CD14-positive monocyte (primary cell): ENCODE results near the gene GRK1. TPM values are rescaled to one million over a fixed set of nuclear protein-coding genes. Genes with fewer than 3 reads are reported as not detected.
A peak's percentile ranks its signal among the peaks of the same experiment; 100 is the strongest.

Experiments
- DNase-seq, 3 donors: peaks; one replicate each; pipeline ENCODE4 v3.0.0-alpha.2; 2011 to 2022
- H2AFZ ChIP-seq: 2 replicates; pipeline ENCODE4 v1.6.0; 2012; ENCODE audit warnings: mild to moderate bottlenecking, low read depth, low read length, inconsistent platforms; ENCODE audit not compliant: insufficient read depth, poor library complexity, severe bottlenecking
- H3K27ac ChIP-seq, 2 donors: 1 replicate in 1 of 2; 2 replicates in 1 of 2; pipeline ENCODE4 v1.5.1; 2012 to 2013; ENCODE audit warnings: low read length in 2 of 2, control low read depth in 1 of 2, inconsistent platforms in 1 of 2, low read depth in 1 of 2, mild to moderate bottlenecking in 1 of 2
- H3K27me3 ChIP-seq, 2 donors: one replicate each; pipeline versions ENCODE4 v1.6.0 to v1.6.1; 2011 to 2013; ENCODE audit warnings: low read length in 2 of 2; ENCODE audit not compliant: control insufficient read depth in 2 of 2, insufficient read depth in 2 of 2
- H3K36me3 ChIP-seq, 2 donors: replicated peaks in 1 of 2; 1 replicate in 1 of 2; 2 replicates in 1 of 2; pipeline versions ENCODE4 v1.5.1 to v1.6.1; 2012 to 2013; ENCODE audit warnings: low read length in 2 of 2, control low read depth in 1 of 2, inconsistent platforms in 1 of 2, mild to moderate bottlenecking in 1 of 2; ENCODE audit not compliant: insufficient read depth in 2 of 2, control insufficient read depth in 1 of 2
- H3K4me1 ChIP-seq, 2 donors: 1 replicate in 1 of 2; 2 replicates in 1 of 2; pipeline versions ENCODE4 v1.5.1 to v1.6.1; 2012 to 2013; ENCODE audit warnings: low read length in 2 of 2, control low read depth in 1 of 2, inconsistent platforms in 1 of 2, mild to moderate bottlenecking in 1 of 2, moderate library complexity in 1 of 2; ENCODE audit not compliant: insufficient read depth in 2 of 2, control insufficient read depth in 1 of 2
- H3K4me2 ChIP-seq: replicated peaks from 2 replicates; pipeline ENCODE3; 2012; ENCODE audit warnings: low read length, moderate library complexity, mild to moderate bottlenecking; ENCODE audit not compliant: poor library complexity, severe bottlenecking; ENCODE audit errors: extremely low read depth
- H3K4me3 ChIP-seq, 3 experiments: fragments of 200-600 bp in 1 of 3; sonication (generic) in 1 of 3; replicated peaks in 1 of 3; 1 replicate in 2 of 3; 2 replicates in 1 of 3; pipeline ENCODE4 v1.5.1; 2011 to 2013; ENCODE audit warnings: low read length in 3 of 3, mild to moderate bottlenecking in 3 of 3, control low read depth in 2 of 3, low read depth in 2 of 3, inconsistent platforms in 1 of 3, moderate library complexity in 1 of 3
- H3K79me2 ChIP-seq: 2 replicates; pipeline ENCODE4 v1.6.0; 2012; ENCODE audit warnings: mild to moderate bottlenecking, control low read depth, inconsistent platforms, low read length, moderate library complexity; ENCODE audit not compliant: insufficient read depth
- H3K9ac ChIP-seq: 2 replicates; pipeline ENCODE4 v1.6.0; 2017; ENCODE audit warnings: low read length, mild to moderate bottlenecking; ENCODE audit not compliant: insufficient read depth, poor library complexity, severe bottlenecking
- H3K9me3 ChIP-seq, 2 donors: replicated peaks in 1 of 2; 1 replicate in 1 of 2; 2 replicates in 1 of 2; pipeline versions ENCODE4 v1.5.1 to v1.6.1; 2012 to 2013; ENCODE audit warnings: low read length in 2 of 2, control low read depth in 1 of 2; ENCODE audit not compliant: control insufficient read depth in 1 of 2, insufficient read depth in 1 of 2
- H4K20me1 ChIP-seq: 2 replicates; pipeline ENCODE4 v1.6.0; 2012; ENCODE audit warnings: mild to moderate bottlenecking, low read length, control low read depth, moderate library complexity; ENCODE audit not compliant: insufficient read depth
- H3K27ac Mint-ChIP-seq, 7 donors: one replicate each; pipeline ENCODE4 v1.8.0; 2020; ENCODE audit warnings: mild to moderate bottlenecking in 7 of 7, mixed read lengths in 7 of 7, moderate library complexity in 6 of 7, inconsistent platforms in 2 of 7
- H3K27me3 Mint-ChIP-seq, 3 donors: one replicate each; pipeline ENCODE4 v1.8.0; 2021 to 2022; ENCODE audit warnings: low read depth in 3 of 3, mild to moderate bottlenecking in 3 of 3, mixed read lengths in 3 of 3, moderate library complexity in 3 of 3, inconsistent platforms in 1 of 3
- H3K36me3 Mint-ChIP-seq, 2 donors: one replicate each; pipeline ENCODE4 v1.8.0; 2020; ENCODE audit warnings: mixed read lengths in 2 of 2, inconsistent platforms in 1 of 2, mild to moderate bottlenecking in 1 of 2
- H3K4me1 Mint-ChIP-seq: one replicate; pipeline ENCODE4 v1.8.0; 2020; ENCODE audit warnings: mild to moderate bottlenecking, mixed read lengths
- H3K4me3 Mint-ChIP-seq, 2 donors: one replicate each; pipeline ENCODE4 v1.8.0; 2020; ENCODE audit warnings: mild to moderate bottlenecking in 2 of 2, mixed read lengths in 2 of 2, moderate library complexity in 1 of 2
- H3K9me3 Mint-ChIP-seq, 7 donors: one replicate each; pipeline ENCODE4 v1.8.0; 2020 to 2022; ENCODE audit warnings: mixed read lengths in 7 of 7, mild to moderate bottlenecking in 6 of 7, moderate library complexity in 6 of 7, inconsistent platforms in 2 of 7
- CTCF ChIP-seq: fragments of 200-600 bp; IDR thresholded peaks from one replicate; pipeline ENCODE4 v1.8.0; 2022; ENCODE audit warnings: antibody characterized with exemption, mild to moderate bottlenecking
- WGBS: methylation state at CpG from one replicate; pipeline ENCODE4 v1.1.5; 2013; ENCODE audit warnings: missing lambda C conversion rate; ENCODE audit not compliant: insufficient coverage; 5-methylcytosine and 5-hydroxymethylcytosine counted together
- intact Hi-C, 2 donors: fragments of 100-400 bp; cut with micrococcal nuclease; formaldehyde crosslinking; loops; one replicate each; pipeline versions ENCODE4 v1.15.0 to v1.15.1; 2023
- polyA plus RNA-seq, 3 donors: library from polyadenylated mRNA; depleted of rRNA in 1 of 3; unstranded in 2 of 3; stranded (reverse) in 1 of 3; fragments of 300-500 nt in 2 of 3; fragments of >200 nt in 1 of 3; fragmentation: Illumina TruSeq in 2 of 3; gene quantifications; 1 replicate in 2 of 3; 2 replicates in 1 of 3; pipeline ENCODE4 v1.2.3, GENCODE V29; 2012 to 2021

Gene GRK1
- polyA plus RNA-seq, 3 donors = not detected

DNA sequence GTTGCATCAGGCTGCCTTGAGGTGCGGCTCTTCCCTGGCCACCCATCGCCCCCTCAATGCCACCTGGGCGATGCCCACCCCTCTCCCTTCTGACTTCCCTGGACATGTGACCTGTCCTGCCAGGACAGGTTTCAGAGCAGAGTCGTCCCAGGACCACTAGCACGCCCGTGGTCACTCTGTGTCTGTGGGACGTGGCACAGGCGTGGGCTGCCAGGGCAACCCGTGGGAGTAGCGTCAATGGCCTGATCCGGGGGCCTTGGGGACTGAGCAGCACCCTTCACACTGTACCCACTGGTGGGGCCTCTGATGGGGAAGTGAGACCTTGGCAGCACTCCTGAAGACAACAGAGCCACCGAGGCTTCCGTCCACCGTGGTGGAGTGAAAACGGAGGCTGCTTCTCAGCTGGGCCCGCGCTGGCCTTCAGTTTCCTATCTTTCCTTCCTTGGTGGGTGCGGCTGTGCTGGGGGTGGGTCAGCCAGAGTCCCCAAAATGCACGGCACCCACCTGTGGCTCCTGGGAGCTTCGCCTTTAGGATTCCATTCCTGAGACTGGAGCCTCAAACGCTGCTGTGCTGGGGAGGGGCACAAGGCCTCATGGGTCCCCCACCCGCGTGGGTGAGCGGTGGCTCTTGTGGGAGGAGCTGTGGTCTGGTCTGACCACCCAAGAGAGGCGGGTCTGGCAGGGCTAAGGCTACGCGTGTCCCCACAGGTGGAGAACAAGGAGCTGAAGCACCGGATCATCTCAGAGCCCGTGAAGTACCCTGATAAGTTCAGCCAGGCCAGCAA, 65.3 kb downstream of the GRK1 start:
- no peak overlapping the region for H3K27ac ChIP-seq
- no peaks in the 10 kb centered on the region for H3K36me3 Mint-ChIP-seq
- H3K4me3 Mint-ChIP-seq = peak overlapping the region in 1 of 2 donors; percentile 55
- WGBS = 46% methylated on average over 20 of the region's 29 CpGs
- peaks cover 21 to 58% (median 47%) of the 10 kb centered on the region in 3 donors for H3K27me3 Mint-ChIP-seq
- DNase-seq = no peak
- intact Hi-C loops = no loop called here
- H3K27me3 ChIP-seq = peaks cover 0 to 18% of the 10 kb centered on the region in 2 donors
- H4K20me1 ChIP-seq = no peaks in the 10 kb centered on the region
- no peak overlapping the region for H3K27ac Mint-ChIP-seq
- TF ChIP-seq CTCF = no peak
- H3K4me2 ChIP-seq = no peak overlapping the region
- H3K4me1 Mint-ChIP-seq = peaks cover 21% of the 10 kb centered on the region
- H3K9me3 ChIP-seq = peaks cover 4 to 25% of the 10 kb centered on the region in 2 donors
- H2AFZ ChIP-seq = no peak overlapping the region
- H3K36me3 ChIP-seq = no peaks in the 10 kb centered on the region
- H3K9me3 Mint-ChIP-seq = peaks cover 2 to 10% (median 7%) of the 10 kb centered on the region in 7 donors
- no peak overlapping the region for H3K4me3 ChIP-seq
- H3K4me1 ChIP-seq = peaks cover 14 to 19% of the 10 kb centered on the region in 2 donors
- no peaks in the 10 kb centered on the region for H3K79me2 ChIP-seq
- H3K9ac ChIP-seq = peak overlapping the region; percentile 21

- peaks cover 22 to 66% (median 53%) of the 10 kb centered on the region in 3 donors for H3K27me3 Mint-ChIP-seq
- Histone ChIP-seq H3K27ac (no peak overlapping the region), H3K79me2 (no peaks in the 10 kb centered on the region), H2AFZ (no peak overlapping the region), H3K27me3 (peaks cover 0 to 21% of the 10 kb centered on the region in 2 donors), H3K4me1 (peaks cover 14 to 19% of the 10 kb centered on the region in 2 donors), H3K4me3 (no peak overlapping the region), H3K36me3 (no peaks in the 10 kb centered on the region), H3K9me3 (peaks cover 4 to 17% of the 10 kb centered on the region in 2 donors), H4K20me1 (no peaks in the 10 kb centered on the region), H3K9ac (no peak overlapping the region), H3K4me2 (no peak overlapping the region)
- H3K27ac Mint-ChIP-seq = no peak overlapping the region
- no peaks in the 10 kb centered on the region for H3K36me3 Mint-ChIP-seq
- 93% methylated on average over 44 of the region's 55 CpGs for WGBS
- TF ChIP-seq CTCF = no peak
- no peak for DNase-seq
- H3K9me3 Mint-ChIP-seq = peaks cover 4 to 10% (median 6%) of the 10 kb centered on the region in 7 donors
- H3K4me1 Mint-ChIP-seq = peaks cover 23% of the 10 kb centered on the region
- intact Hi-C loops = no loop called here
- H3K4me3 Mint-ChIP-seq = no peak overlapping the region
Observed at GRCh38 chr13:113732961-113733950, 66.2 kb downstream of the GRK1 start.
